Tibial nerve (tissue), 4 donors: ENCODE data around the gene PPM1H. TPM values are rescaled to one million over a fixed set of nuclear protein-coding genes. Genes with fewer than 3 reads are reported as not detected.

Experiments used
- DNase-seq, 2 donors: peaks; one replicate each; pipeline ENCODE4 v3.0.0-alpha.2; 2019; ENCODE audit warnings: low spot score in 2 of 2
- H3K27ac ChIP-seq, 4 donors: fragments of 200-600 bp; sonication (generic) in 3 of 4; one replicate each; pipeline ENCODE4 v1.5.1; 2017 to 2019; ENCODE audit warnings: mild to moderate bottlenecking in 1 of 4
- H3K27me3 ChIP-seq, 2 donors: fragments of 200-600 bp; sonication (generic) in 1 of 2; one replicate each; pipeline versions ENCODE4 v1.5.1 to v1.6.0; 2017 to 2019
- H3K36me3 ChIP-seq, 3 donors: fragments of 200-600 bp; sonication (generic); one replicate each; pipeline ENCODE4 v1.5.1; 2018 to 2019
- H3K4me1 ChIP-seq, 4 donors: fragments of 200-600 bp; sonication (generic) in 3 of 4; one replicate each; pipeline ENCODE4 v1.5.1; 2017 to 2019
- H3K4me3 ChIP-seq, 4 donors: fragments of 200-600 bp; sonication (generic) in 3 of 4; one replicate each; pipeline ENCODE4 v1.5.1; 2017 to 2019; ENCODE audit warnings: mild to moderate bottlenecking in 1 of 4, moderate library complexity in 1 of 4
- H3K9me3 ChIP-seq, 4 donors: fragments of 200-600 bp; sonication (generic) in 3 of 4; one replicate each; pipeline ENCODE4 v1.5.1; 2017 to 2019
- EP300 ChIP-seq, 2 donors: sonication (generic); formaldehyde crosslinking; IDR thresholded peaks; one replicate each; pipeline ENCODE4 v1.6.1; 2017; ENCODE audit warnings: antibody characterized with exemption in 2 of 2, mild to moderate bottlenecking in 1 of 2
- POLR2A ChIP-seq, 2 donors: fragments of 450-650 bp; IDR thresholded peaks; one replicate each; pipeline ENCODE4 v1.6.1; 2017; ENCODE audit warnings: antibody characterized with exemption in 2 of 2, mild to moderate bottlenecking in 2 of 2, moderate library complexity in 2 of 2
- WGBS, 2 donors: methylation state at CpG; one replicate each; pipeline ENCODE4 v1.1.5; 2018; 5-methylcytosine and 5-hydroxymethylcytosine counted together
- total RNA-seq, 4 donors: library from RNA; depleted of rRNA; stranded (reverse); fragments of >200 nt; gene quantifications; one replicate each; pipeline ENCODE4 v1.1.0, GENCODE V29; 2016
- TF ChIP-seq, protein P1 (sequence below), 5 experiments: fragments of 200-600 bp in 3 of 5; fragments of 450-650 bp in 2 of 5; sonication (generic) in 3 of 5; IDR thresholded peaks; one replicate each; pipeline ENCODE4 v1.5.1; 2016 to 2019; ENCODE audit warnings: antibody characterized with exemption in 5 of 5, mild to moderate bottlenecking in 3 of 5, moderate library complexity in 2 of 5

Gene PPM1H
- total RNA-seq, 4 donors from 2014 or later, result 0.78 to 2.6 (median 1.3) TPM

GRCh38 chr12:62772416-62772955 lies 162.5 kb downstream of the PPM1H start:
- Histone ChIP-seq H3K27ac (no peak overlapping the region), H3K4me1 (no peaks in the 10 kb centered on the region), H3K27me3 (no peaks in the 10 kb centered on the region), H3K9me3 (no peaks in the 10 kb centered on the region), H3K4me3 (no peak overlapping the region), H3K36me3 (no peaks in the 10 kb centered on the region)
- TF ChIP-seq, protein P1, sequence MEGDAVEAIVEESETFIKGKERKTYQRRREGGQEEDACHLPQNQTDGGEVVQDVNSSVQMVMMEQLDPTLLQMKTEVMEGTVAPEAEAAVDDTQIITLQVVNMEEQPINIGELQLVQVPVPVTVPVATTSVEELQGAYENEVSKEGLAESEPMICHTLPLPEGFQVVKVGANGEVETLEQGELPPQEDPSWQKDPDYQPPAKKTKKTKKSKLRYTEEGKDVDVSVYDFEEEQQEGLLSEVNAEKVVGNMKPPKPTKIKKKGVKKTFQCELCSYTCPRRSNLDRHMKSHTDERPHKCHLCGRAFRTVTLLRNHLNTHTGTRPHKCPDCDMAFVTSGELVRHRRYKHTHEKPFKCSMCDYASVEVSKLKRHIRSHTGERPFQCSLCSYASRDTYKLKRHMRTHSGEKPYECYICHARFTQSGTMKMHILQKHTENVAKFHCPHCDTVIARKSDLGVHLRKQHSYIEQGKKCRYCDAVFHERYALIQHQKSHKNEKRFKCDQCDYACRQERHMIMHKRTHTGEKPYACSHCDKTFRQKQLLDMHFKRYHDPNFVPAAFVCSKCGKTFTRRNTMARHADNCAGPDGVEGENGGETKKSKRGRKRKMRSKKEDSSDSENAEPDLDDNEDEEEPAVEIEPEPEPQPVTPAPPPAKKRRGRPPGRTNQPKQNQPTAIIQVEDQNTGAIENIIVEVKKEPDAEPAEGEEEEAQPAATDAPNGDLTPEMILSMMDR (IDR thresholded peaks at IDR 0.05), result no peak
- TF ChIP-seq POLR2A (IDR thresholded peaks at IDR 0.05), result no peak
- no peak for TF ChIP-seq EP300 (IDR thresholded peaks at IDR 0.05)
- no peak for DNase-seq
- WGBS, 2 donors, result 96 to 98% methylated on average over 4 of the region's 4 CpGs

DNA sequence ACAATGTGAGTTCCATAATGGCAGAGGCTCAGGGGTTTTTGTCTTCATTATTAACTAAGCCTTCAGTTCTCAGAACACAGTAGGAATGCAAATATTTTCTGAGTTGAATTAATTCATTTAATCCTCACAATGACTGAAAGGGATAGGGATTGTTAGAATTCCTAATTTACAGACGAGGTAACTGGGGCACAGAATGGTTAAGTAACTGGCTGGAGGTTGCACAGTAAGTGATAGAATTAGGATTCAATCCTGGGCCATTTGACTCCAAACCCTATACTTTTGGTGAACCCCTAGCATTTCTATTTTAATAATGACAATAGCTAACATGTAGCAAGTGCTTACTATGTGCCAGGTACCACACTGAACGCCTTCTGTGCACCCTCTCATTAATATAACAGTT lies 163.1 kb downstream of the PPM1H start:
- DNase-seq, result no peak
- Histone ChIP-seq H3K4me1 (no peaks in the 10 kb centered on the region), H3K4me3 (no peak overlapping the region), H3K9me3 (no peaks in the 10 kb centered on the region), H3K27me3 (no peaks in the 10 kb centered on the region), H3K27ac (no peak overlapping the region), H3K36me3 (no peaks in the 10 kb centered on the region)
- TF ChIP-seq, protein P1 (IDR thresholded peaks at IDR 0.05), result no peak
- TF ChIP-seq EP300 (IDR thresholded peaks at IDR 0.05), result no peak
- TF ChIP-seq POLR2A (IDR thresholded peaks at IDR 0.05), result no peak
- WGBS, 2 donors, result 74 to 89% methylated on average over 2 of the region's 2 CpGs

DNA sequence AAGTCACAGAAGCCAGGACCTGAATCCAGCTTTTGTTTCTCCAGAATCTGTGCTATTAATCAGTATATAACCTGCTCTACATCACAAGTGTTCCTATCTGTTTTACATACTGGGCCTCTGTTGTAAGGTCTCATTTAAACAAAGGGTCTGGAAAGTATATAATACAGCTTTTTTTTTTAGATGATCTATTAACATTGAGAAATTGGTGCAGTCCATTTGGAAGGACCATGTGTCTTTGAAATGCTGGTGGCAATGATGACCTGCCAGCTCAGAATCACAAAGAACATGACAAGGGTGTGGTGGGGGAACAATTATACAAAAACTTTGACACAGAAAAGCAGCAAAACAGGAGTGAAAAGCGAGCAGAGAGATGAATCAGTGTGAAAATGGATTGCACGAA lies 164.6 kb downstream of the PPM1H start:
- Histone ChIP-seq H3K27me3 (no peaks in the 10 kb centered on the region), H3K36me3 (no peaks in the 10 kb centered on the region), H3K4me1 (no peaks in the 10 kb centered on the region), H3K9me3 (no peaks in the 10 kb centered on the region), H3K4me3 (no peak overlapping the region), H3K27ac (no peak overlapping the region)
- no peak for TF ChIP-seq POLR2A (IDR thresholded peaks at IDR 0.05)
- TF ChIP-seq, protein P1 (IDR thresholded peaks at IDR 0.05), result no peak
- TF ChIP-seq EP300 (IDR thresholded peaks at IDR 0.05), result no peak
- no peak for DNase-seq
- 81 to 86% methylated on average over 2 of the region's 2 CpGs for WGBS, 2 donors

DNA sequence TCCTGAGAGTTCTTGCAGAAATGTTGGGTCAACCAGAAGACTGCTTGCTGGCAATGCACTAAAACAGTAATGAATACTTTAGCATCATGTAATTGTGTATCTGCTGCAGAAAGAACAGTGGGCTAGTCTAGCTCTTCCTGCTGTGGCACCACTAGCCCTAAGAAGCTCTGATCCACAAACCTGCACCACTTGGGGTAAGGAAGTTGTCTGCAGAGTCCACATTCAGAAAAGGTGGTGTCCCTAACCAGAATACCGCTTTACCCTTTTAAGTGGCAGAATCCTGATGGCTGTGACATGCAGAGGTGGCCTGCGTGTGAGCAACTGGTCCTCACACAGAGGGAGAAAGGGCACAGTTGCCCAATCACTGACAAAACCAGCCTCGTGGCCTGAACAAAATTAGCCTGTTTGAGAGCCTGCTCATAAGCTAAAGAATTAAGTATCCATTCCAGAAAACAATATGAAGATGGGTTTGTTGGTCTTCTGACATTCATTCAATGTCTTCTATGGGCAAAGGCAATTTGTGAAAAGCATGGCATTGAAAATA lies 165.8 kb downstream of the PPM1H start:
- TF ChIP-seq POLR2A (IDR thresholded peaks at IDR 0.05), result no peak
- TF ChIP-seq, protein P1 (IDR thresholded peaks at IDR 0.05), result no peak
- no peak for TF ChIP-seq EP300 (IDR thresholded peaks at IDR 0.05)
- no peak for DNase-seq
- no peak overlapping the region for H3K27ac ChIP-seq
- H3K4me1 ChIP-seq, result no peaks in the 10 kb centered on the region
- H3K9me3 ChIP-seq, result no peaks in the 10 kb centered on the region
- no peaks in the 10 kb centered on the region for H3K36me3 ChIP-seq
- 86 to 88% methylated on average over 3 of the region's 3 CpGs for WGBS, 2 donors
- H3K27me3 ChIP-seq, result no peaks in the 10 kb centered on the region
- H3K4me3 ChIP-seq, result no peak overlapping the region

- Histone ChIP-seq H3K4me3 (no peak overlapping the region), H3K4me1 (peaks cover 0 to 5% (median 0%) of the 10 kb centered on the region in 4 donors), H3K27ac (no peak overlapping the region), H3K27me3 (no peaks in the 10 kb centered on the region), H3K9me3 (no peaks in the 10 kb centered on the region), H3K36me3 (no peaks in the 10 kb centered on the region)
- TF ChIP-seq, protein P1 (IDR thresholded peaks at IDR 0.05), result no peak
- TF ChIP-seq POLR2A (IDR thresholded peaks at IDR 0.05) (no peak), EP300 (IDR thresholded peaks at IDR 0.05) (no peak)
- WGBS, 2 donors, result 92 to 100% methylated on average over 4 of the region's 4 CpGs
- no peak for DNase-seq
Observed at GRCh38 chr12:62767946-62768345, 167.0 kb downstream of the PPM1H start.
